GM23338 (cell line): ENCODE data around the gene EFCAB8. TPM values are rescaled to one million over a fixed set of nuclear protein-coding genes. Genes with fewer than 3 reads are reported as not detected.

ENCODE experiments used
- ATAC-seq: fragments of 200-7000 bp; cut with Tn5 transposase; 3 replicates; pipeline ENCODE4 v1.9.1; 2020
- DNase-seq: peaks from one replicate; pipeline ENCODE4 v3.0.0-alpha.2; 2015; ENCODE audit warnings: low spot score
- H2AFZ ChIP-seq: fragments of 200-600 bp; sonication (generic); 2 replicates; pipeline ENCODE4 v1.8.0; 2016; ENCODE audit warnings: antibody characterized with exemption, mild to moderate bottlenecking, moderate library complexity
- H3F3A ChIP-seq: fragments of 200-600 bp; sonication (generic); replicated peaks from 2 replicates; pipeline ENCODE4 v1.8.0; 2017; ENCODE audit warnings: antibody characterized with exemption, mixed run types, low read depth
- H3K27ac ChIP-seq: fragments of 200-600 bp; sonication (generic); 2 replicates; pipeline ENCODE4 v1.6.1; 2016; ENCODE audit warnings: low read depth
- H3K27me3 ChIP-seq: fragments of 200-600 bp; sonication (generic); 2 replicates; pipeline ENCODE4 v1.8.0; 2016; ENCODE audit warnings: mild to moderate bottlenecking, mixed run types, moderate library complexity; ENCODE audit not compliant: insufficient read depth
- H3K36me3 ChIP-seq: fragments of 200-600 bp; sonication (generic); 2 replicates; pipeline ENCODE4 v1.8.0; 2016; ENCODE audit warnings: mild to moderate bottlenecking; ENCODE audit not compliant: insufficient read depth
- H3K4me1 ChIP-seq: fragments of 200-600 bp; sonication (generic); 2 replicates; pipeline ENCODE4 v1.8.0; 2016; ENCODE audit warnings: mild to moderate bottlenecking, moderate library complexity; ENCODE audit not compliant: insufficient read depth
- H3K4me2 ChIP-seq: fragments of 200-600 bp; sonication (generic); 2 replicates; pipeline ENCODE4 v1.7.1; 2017; ENCODE audit warnings: mixed run types
- H3K4me3 ChIP-seq: fragments of 200-600 bp; sonication (generic); 2 replicates; pipeline ENCODE4 v1.6.1; 2016; ENCODE audit warnings: mixed run types
- H3K79me2 ChIP-seq: fragments of 200-600 bp; sonication (generic); replicated peaks from 2 replicates; pipeline ENCODE4 v1.8.0; 2017; ENCODE audit warnings: mild to moderate bottlenecking; ENCODE audit not compliant: insufficient read depth
- H3K9me2 ChIP-seq: fragments of 200-600 bp; sonication (generic); 2 replicates; pipeline ENCODE4 v1.8.0; 2017; ENCODE audit not compliant: insufficient read depth
- H4K20me1 ChIP-seq: fragments of 200-600 bp; sonication (generic); replicated peaks from 2 replicates; pipeline ENCODE4 v1.8.0; 2017; ENCODE audit warnings: mild to moderate bottlenecking; ENCODE audit not compliant: insufficient read depth
- H3K27ac Mint-ChIP-seq: 2 replicates; pipeline ENCODE4 v1.8.0; 2020; ENCODE audit warnings: inconsistent platforms, mild to moderate bottlenecking, moderate library complexity, mixed read lengths
- H3K27me3 Mint-ChIP-seq: 3 replicates; pipeline ENCODE4 v1.8.0; 2022; ENCODE audit warnings: low read depth, mild to moderate bottlenecking, moderate library complexity, mixed read lengths, inconsistent platforms; ENCODE audit not compliant: insufficient read depth, poor library complexity
- H3K36me3 Mint-ChIP-seq: 3 replicates; pipeline ENCODE4 v1.8.0; 2021; ENCODE audit warnings: low read depth, mild to moderate bottlenecking, inconsistent platforms, moderate library complexity, mixed read lengths
- H3K4me1 Mint-ChIP-seq: 3 replicates; pipeline ENCODE4 v1.8.0; 2020; ENCODE audit warnings: mild to moderate bottlenecking, inconsistent platforms, mixed read lengths
- H3K4me3 Mint-ChIP-seq: 3 replicates; pipeline ENCODE4 v1.8.0; 2021; ENCODE audit warnings: moderate library complexity, mild to moderate bottlenecking, inconsistent platforms, mixed read lengths
- H3K9me3 Mint-ChIP-seq: 3 replicates; pipeline ENCODE4 v1.8.0; 2020; ENCODE audit warnings: moderate library complexity, mild to moderate bottlenecking, inconsistent platforms, mixed read lengths
- EZH2phosphoT487 ChIP-seq: fragments of 200-600 bp; sonication (generic); IDR thresholded peaks from one replicate; pipeline ENCODE4 v1.8.1; 2018; ENCODE audit warnings: antibody characterized with exemption; ENCODE audit not compliant: unreplicated experiment
- JUNB ChIP-seq: IDR thresholded peaks from one replicate; pipeline ENCODE4 v1.6.1; 2016; ENCODE audit warnings: antibody characterized with exemption; ENCODE audit not compliant: unreplicated experiment
- NANOG ChIP-seq: IDR thresholded peaks from 2 replicates; pipeline ENCODE4 v1.6.1; 2016; ENCODE audit warnings: antibody characterized with exemption, borderline replicate concordance
- POLR2AphosphoS5 ChIP-seq: IDR thresholded peaks from 2 replicates; pipeline ENCODE4 v1.6.1; 2016; ENCODE audit warnings: antibody characterized with exemption, low read depth
- STAT1 ChIP-seq: IDR thresholded peaks from one replicate; pipeline ENCODE4 v1.6.1; 2016; ENCODE audit warnings: antibody characterized with exemption; ENCODE audit not compliant: unreplicated experiment
- ZNF114 ChIP-seq: fragments of 250-450 bp; sonication (Bioruptor Pico); IDR thresholded peaks from 2 replicates; pipeline ENCODE4 v1.5.0; 2020; ENCODE audit warnings: mild to moderate bottlenecking, moderate library complexity
- ZNF331 ChIP-seq: fragments of 250-450 bp; sonication (Bioruptor Pico); IDR thresholded peaks from 2 replicates; pipeline ENCODE4 v1.5.0; 2020; ENCODE audit warnings: low read depth, mild to moderate bottlenecking, moderate library complexity
- polyA plus RNA-seq: library from polyadenylated mRNA; unstranded; fragments of >200 nt; fragmentation: Nextera tagmentation; extraction: Ambion mirVana; gene quantifications from 2 replicates; pipeline ENCODE4 v1.2.1, GENCODE V29; 2016
- total RNA-seq: library from RNA; depleted of rRNA; stranded (reverse); fragments of >200 nt; shearing (Covaris generic); gene quantifications from 2 replicates; pipeline ENCODE4 v1.2.3, GENCODE V29; 2014
- TF ChIP-seq, protein P1 (sequence below), 2 experiments: fragments of 200-600 bp in 1 of 2; sonication (generic) in 1 of 2; conservative IDR thresholded peaks; 2 replicates each; pipeline versions ENCODE4 v1.5.1 to v1.6.1; 2016 to 2017; ENCODE audit warnings: antibody characterized with exemption in 2 of 2, low read depth in 2 of 2, mild to moderate bottlenecking in 2 of 2, moderate library complexity in 1 of 2
- TF ChIP-seq, protein P2 (sequence below): IDR thresholded peaks from one replicate; pipeline ENCODE4 v1.6.1; 2018; ENCODE audit warnings: antibody characterized with exemption; ENCODE audit not compliant: unreplicated experiment
- TF ChIP-seq, protein P3 (sequence below): IDR thresholded peaks from 2 replicates; pipeline ENCODE4 v1.6.1; 2016; ENCODE audit warnings: antibody characterized with exemption

Gene EFCAB8
- total and polyA plus RNA-seq, 2 experiments from 2014 or later: 0.35 TPM; not detected in 1

DNA sequence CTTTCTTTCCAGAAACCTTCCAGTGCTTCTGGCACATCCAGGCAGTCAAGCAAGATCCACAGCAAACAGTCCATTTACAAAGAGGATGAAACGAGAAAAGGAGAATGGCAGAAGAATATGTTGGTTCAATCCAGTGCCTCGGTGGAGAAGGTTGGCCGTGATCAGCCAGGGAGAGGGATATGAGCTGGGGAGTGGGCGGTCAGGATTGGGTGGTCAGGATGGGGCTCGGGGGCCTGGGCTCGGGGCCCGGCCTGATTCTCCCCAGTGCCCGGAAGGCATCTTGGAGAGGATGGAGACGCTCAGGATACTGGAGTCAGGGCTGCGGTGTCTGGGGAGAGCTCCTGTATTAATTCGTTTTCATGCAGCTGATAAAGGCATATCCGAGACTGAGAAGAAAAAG, 61.3 kb downstream of the EFCAB8 start (continued):
- TF ChIP-seq, protein P1, sequence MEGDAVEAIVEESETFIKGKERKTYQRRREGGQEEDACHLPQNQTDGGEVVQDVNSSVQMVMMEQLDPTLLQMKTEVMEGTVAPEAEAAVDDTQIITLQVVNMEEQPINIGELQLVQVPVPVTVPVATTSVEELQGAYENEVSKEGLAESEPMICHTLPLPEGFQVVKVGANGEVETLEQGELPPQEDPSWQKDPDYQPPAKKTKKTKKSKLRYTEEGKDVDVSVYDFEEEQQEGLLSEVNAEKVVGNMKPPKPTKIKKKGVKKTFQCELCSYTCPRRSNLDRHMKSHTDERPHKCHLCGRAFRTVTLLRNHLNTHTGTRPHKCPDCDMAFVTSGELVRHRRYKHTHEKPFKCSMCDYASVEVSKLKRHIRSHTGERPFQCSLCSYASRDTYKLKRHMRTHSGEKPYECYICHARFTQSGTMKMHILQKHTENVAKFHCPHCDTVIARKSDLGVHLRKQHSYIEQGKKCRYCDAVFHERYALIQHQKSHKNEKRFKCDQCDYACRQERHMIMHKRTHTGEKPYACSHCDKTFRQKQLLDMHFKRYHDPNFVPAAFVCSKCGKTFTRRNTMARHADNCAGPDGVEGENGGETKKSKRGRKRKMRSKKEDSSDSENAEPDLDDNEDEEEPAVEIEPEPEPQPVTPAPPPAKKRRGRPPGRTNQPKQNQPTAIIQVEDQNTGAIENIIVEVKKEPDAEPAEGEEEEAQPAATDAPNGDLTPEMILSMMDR (conservative IDR thresholded peaks at IDR 0.05; ENCODE audit: low read depth in 2 of 2): no peak
- TF ChIP-seq, protein P2, sequence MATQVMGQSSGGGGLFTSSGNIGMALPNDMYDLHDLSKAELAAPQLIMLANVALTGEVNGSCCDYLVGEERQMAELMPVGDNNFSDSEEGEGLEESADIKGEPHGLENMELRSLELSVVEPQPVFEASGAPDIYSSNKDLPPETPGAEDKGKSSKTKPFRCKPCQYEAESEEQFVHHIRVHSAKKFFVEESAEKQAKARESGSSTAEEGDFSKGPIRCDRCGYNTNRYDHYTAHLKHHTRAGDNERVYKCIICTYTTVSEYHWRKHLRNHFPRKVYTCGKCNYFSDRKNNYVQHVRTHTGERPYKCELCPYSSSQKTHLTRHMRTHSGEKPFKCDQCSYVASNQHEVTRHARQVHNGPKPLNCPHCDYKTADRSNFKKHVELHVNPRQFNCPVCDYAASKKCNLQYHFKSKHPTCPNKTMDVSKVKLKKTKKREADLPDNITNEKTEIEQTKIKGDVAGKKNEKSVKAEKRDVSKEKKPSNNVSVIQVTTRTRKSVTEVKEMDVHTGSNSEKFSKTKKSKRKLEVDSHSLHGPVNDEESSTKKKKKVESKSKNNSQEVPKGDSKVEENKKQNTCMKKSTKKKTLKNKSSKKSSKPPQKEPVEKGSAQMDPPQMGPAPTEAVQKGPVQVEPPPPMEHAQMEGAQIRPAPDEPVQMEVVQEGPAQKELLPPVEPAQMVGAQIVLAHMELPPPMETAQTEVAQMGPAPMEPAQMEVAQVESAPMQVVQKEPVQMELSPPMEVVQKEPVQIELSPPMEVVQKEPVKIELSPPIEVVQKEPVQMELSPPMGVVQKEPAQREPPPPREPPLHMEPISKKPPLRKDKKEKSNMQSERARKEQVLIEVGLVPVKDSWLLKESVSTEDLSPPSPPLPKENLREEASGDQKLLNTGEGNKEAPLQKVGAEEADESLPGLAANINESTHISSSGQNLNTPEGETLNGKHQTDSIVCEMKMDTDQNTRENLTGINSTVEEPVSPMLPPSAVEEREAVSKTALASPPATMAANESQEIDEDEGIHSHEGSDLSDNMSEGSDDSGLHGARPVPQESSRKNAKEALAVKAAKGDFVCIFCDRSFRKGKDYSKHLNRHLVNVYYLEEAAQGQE: no peak

DNA sequence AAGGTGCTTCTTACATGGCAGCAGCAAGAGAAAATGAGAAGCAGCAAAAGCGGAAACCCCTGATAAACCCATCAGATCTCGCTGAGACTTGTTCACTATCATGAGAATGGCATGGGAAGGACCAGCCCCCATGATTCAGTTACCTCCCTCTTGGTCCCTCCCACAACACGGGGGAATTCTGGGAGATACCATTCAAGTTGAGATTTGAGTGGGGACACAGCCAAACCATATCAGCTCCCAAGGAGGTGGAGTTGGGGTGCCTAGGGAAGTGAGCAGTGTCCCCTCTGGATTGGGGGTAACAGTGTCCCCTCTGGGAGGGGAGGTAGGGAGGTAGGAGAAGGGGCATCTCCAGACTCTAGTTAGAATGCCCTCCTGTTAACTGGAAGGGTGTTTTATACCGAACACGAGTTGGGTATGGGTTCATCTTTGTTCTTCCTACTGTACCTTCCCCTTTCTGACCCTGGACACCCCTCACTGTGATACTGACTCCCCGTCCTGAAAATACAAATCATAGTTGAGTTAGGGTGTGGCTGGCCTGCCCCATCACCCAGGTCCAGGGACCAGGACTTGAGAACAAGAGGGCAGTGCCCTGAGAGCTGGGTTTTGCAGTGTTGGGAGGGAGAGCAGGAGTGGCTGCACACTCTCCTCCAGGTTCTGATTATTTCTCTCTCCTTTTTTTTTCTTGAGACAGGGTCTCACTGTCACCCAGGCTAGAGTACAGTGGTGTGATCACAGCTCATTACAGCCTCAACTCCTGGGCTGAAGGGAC, 62.0 kb downstream of the EFCAB8 start:
- H3K4me3 ChIP-seq: no peak overlapping the region
- H3K4me1 Mint-ChIP-seq: no peaks in the 10 kb centered on the region
- TF ChIP-seq, protein P2: no peak
- no peak for TF ChIP-seq JUNB
- TF ChIP-seq, protein P3, sequence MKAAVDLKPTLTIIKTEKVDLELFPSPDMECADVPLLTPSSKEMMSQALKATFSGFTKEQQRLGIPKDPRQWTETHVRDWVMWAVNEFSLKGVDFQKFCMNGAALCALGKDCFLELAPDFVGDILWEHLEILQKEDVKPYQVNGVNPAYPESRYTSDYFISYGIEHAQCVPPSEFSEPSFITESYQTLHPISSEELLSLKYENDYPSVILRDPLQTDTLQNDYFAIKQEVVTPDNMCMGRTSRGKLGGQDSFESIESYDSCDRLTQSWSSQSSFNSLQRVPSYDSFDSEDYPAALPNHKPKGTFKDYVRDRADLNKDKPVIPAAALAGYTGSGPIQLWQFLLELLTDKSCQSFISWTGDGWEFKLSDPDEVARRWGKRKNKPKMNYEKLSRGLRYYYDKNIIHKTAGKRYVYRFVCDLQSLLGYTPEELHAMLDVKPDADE: no peak
- no peak for TF ChIP-seq ZNF114 (CRISPR knock-in tag)
- no peak for TF ChIP-seq NANOG
- TF ChIP-seq STAT1: no peak
- no peak for TF ChIP-seq ZNF331 (CRISPR knock-in tag)
- TF ChIP-seq, protein P1 (conservative IDR thresholded peaks at IDR 0.05; ENCODE audit: low read depth in 2 of 2): no peak
- no peak for TF ChIP-seq POLR2AphosphoS5
- TF ChIP-seq EZH2phosphoT487: no peak

More for the DNA sequence above, 62.0 kb downstream of the EFCAB8 start:
- H3K9me3 Mint-ChIP-seq: peaks cover 11% of the 10 kb centered on the region
- DNase-seq (no peak), ATAC-seq (no peak)
- Histone ChIP-seq H3K27ac (no peak overlapping the region), H3K27me3 (no peaks in the 10 kb centered on the region), H3K36me3 (no peaks in the 10 kb centered on the region; the same call in 1 of the 2 replicates), H2AFZ (no peak overlapping the region), H3K4me2 (no peak overlapping the region), H3K79me2 (no peaks in the 10 kb centered on the region), H3F3A (no peaks in the 10 kb centered on the region), H4K20me1 (no peaks in the 10 kb centered on the region), H3K9me2 (no peaks in the 10 kb centered on the region), H3K4me1 (no peaks in the 10 kb centered on the region)
- no peak overlapping the region; the same call in 2 of the 3 replicates for H3K4me3 Mint-ChIP-seq
- H3K27ac Mint-ChIP-seq: no peak overlapping the region
- H3K36me3 Mint-ChIP-seq: no peaks in the 10 kb centered on the region; the same call in 2 of the 3 replicates
- peaks cover 3% of the 10 kb centered on the region for H3K27me3 Mint-ChIP-seq
